GM11168 (cell line): ENCODE results near the gene CHCHD10.

Source experiments
- in situ Hi-C: fragments of 300-500 bp; cut with MboI; formaldehyde crosslinking; loops from one replicate; pipeline ENCODE4 v1.12.0; 2022; ENCODE audit warnings: low sequenced_read_pairs; ENCODE audit not compliant: unreplicated experiment

The CHCHD10 gene

DNA sequence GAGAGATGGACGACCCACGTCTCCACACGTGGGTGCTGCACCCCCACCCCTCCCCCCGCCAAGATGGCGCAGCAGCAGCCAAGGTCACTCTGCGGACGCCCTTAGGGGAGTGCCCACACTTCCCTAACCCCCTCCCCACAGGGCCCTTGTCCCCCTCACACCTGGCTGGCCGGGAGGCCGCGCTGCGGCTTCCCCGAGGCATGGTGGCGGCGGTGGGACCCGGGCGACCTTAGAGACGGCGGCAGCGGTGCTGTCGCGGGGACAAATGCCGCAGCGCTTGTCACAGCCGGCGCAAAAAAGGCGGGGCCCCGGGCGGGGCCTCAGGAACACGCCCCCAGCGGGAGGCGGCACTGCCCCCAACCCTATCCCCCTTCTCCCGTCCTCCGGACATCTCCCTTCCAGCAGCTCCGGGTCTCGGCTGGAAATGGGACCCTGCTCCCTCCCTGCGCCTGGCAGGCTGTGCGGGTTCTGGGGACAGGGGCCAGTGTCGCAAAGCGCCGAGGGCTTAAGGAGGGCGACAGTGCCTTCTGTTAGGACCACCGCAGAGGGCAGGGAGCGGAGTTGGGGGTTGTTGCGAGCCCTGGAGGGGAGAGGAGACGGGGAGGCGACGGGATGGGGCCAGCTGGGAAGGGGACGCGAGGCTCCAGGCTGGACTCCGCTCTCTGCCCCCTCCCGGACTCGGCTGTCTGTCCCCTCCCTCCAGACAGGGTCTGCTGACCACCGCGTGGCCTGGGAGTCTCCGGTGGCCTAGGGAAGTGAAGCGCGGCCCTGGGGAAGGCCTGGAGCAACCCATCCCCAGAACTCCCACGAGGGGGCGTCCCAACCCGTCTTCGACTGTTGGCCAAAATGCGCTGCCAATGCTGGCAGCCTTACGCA, at the start of gene CHCHD10:
CHCHD10 (minus strand) TSS at position 300 of the 876 bp plus-strand sequence; CDS start at position 202, 98 bp downstream.
- in situ Hi-C loops, result no loop called here

DNA sequence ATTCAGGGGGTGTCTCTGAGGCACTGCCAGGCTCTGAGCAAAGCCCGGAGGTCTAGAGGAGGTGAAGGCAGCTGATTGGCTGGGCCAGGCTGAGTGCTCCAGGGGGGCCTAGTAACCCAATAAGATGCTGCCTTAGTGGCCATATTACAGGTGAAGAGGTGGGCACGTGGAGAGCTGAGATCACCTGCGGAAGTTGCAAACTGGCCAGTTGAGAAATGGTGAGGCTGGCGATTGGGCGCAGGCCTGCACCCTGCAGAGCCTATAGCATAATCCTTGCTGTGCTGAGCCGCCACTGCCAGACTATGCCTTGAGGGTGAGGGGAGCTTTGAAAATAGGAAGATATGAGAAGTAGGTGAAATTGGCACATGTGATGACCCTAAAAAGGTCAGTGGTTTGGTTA, 49.4 kb upstream of the CHCHD10 start:
- in situ Hi-C loops, result no loop called here

DNA sequence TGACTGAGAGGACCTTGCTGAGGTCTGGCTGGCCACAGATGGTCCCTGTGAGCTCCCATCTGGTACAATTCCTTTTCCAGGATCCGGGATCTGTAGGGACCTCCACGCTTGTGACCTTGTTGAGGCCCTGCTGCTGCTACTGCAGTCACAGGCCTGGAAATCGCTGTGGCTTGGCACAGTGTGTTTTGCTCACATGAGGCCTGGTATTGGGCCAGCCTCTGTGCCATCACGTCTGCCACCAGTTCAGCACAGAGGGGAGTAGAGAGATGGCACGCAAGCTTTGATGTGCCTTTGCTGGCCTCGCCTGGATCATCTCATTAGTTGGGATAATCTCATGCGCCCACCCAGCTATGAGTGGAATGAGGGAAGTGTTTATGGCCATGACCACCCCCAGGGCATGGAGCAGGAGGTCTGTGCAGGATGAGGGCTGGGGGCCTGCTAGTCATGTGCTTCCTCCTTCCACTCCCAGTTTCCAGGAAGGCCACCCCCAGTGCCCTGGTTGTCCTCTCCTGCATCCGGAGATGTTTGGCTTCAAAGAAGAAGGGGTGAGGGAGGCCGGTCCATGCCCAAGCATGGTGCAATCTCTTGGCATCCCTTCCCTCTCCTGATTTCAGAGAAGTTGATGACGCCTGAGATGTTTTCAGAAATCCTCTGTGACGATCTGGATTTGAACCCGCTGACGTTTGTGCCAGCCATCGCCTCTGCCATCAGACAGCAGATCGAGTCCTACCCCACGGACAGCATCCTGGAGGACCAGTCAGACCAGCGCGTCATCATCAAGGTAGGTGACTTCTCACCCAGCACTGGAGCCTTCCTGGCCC, 48.6 kb upstream of the CHCHD10 start:
- in situ Hi-C loops, result no loop called here

- in situ Hi-C loops, result no loop called here
Observed at GRCh38 chr22:23815541-23816155, 47.9 kb upstream of the CHCHD10 start.

GRCh38 chr22:23812378-23812777, 44.6 kb upstream of the CHCHD10 start:
- in situ Hi-C loops, result no loop called here

DNA sequence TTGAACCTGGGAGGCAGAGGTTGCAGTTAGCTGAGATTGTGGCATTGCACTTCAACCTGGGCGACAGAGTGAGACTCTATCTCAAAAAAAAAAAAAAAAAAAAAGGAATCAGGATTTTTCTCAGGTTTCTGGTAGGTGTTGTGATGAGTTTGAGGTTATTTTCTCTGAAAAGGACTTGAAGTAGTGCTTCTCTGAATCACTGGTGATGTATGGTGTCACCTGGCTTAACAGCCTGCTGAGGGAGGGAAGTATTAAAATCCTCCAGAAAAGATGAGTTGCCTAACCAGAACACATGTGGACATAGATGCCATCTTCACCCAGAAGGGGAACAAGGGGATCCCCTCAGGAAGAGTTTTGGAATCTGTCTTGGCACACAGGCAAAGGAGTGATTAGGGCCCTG, 39.1 kb upstream of the CHCHD10 start:
- in situ Hi-C loops, result no loop called here

- in situ Hi-C loops, result no loop called here
Observed at GRCh38 chr22:23804781-23805291, 37.1 kb upstream of the CHCHD10 start.

DNA sequence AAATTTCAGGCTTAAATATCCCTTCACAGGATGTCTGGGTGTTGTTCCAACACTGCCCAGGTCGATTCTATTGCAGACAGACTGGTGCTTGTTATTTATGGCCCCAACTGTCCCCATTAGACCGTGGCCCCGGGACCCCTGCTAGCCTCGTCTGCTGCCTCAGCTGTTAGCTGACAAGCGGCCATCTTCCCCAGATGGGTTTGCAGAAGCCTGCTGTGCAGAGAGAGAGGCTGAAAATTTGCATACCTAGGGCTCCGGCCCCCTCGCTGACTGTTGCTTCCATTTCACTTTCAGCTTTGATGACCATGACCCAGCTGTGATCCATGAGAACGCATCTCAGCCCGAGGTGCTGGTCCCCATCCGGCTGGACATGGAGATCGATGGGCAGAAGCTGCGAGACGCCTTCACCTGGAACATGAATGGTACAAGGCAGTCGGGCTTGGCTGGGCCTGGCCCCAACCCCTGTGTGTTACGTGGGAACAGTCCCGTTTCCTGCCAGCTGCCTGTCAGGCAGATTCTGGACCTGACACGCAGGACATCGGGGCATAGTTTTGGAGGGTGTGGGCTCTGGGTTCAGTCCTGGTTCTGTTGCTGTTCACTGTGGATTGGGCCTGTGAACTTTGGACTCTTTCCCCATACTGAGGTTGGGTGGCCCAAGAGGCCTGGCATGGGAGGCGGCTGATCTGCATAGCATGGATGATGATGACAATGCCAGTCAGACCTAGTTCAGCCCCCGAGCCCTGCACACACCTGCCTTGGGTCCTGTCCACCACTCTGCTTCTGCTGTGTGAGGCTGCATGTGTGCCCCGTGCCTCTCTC, 35.4 kb upstream of the CHCHD10 start:
- in situ Hi-C loops, result no loop called here

DNA sequence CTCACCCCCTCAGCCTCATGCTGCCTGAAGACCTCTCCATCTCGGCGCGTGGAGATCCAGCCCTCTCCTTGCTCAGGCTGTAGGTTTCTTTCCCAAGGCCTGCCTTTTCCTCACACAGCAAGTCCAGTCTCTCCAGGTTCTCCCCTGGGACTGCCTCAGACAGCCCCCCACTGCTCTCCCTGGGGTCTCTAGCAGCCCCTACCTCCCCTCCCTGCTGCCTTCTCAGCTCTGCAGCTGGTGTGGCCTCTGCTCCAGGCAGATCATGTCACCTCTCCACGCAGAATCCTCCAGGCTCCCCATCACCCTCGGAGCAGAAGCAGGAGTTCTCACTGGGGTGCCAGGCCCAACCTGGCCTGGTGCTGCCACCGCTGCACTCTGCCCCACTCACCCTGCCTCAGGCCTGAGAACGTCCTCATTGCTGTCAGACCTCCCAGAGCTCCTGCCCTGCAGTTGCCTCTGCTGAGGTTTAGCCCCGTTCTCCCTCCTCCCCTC, 34.2 kb upstream of the CHCHD10 start:
- in situ Hi-C loops, result no loop called here

DNA sequence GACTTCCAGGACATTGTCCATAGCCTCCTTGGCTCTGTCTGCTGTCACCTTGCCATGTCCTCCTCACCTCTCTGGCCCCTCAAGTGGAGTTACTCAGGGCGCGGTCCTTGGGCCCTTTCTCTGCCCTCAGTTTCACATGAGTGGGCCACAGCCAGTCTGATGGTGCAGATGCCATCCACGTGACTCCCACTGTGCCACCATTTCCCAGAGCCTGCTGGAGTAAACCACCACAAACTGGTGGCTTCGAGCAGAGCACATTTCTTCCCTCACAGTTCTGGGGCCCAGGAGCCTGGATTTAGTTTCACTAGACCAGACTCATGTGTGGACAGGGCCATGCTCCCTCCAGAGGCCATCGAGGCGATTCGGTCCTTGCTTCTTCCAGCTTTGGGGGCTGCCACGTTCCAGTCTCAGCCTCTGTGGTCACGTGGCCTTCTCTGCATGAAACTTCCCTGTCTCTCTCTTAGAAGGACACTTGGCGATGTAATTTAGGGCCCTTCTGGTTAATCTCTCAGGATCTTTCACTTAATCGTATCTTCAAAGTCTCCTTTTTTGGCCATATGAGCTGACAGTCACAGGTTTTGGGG, 33.6 kb upstream of the CHCHD10 start:
- in situ Hi-C loops, result no loop called here

- in situ Hi-C loops, result no loop called here
Observed at GRCh38 chr22:23800297-23801237, 32.8 kb upstream of the CHCHD10 start.

DNA sequence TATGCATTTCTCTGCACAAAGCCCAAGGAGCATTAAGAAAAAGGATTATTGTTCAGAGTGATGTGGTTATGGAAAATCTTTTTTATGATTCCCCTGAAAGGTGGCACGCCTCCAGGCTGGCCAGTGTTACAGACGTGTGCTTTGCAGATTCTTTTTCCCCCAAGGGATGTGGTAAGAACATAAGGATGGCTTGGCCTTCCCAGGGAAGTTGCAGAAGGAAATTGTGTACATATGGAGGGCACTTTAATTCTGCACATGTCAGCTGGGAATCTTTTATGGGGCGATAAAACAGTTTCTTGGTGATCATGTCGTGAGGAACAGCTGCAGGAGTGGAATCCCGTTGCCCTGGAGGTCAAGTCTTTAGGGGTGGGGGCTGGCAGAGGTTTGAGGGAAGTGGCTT, 28.7 kb upstream of the CHCHD10 start:
- in situ Hi-C loops, result no loop called here

DNA sequence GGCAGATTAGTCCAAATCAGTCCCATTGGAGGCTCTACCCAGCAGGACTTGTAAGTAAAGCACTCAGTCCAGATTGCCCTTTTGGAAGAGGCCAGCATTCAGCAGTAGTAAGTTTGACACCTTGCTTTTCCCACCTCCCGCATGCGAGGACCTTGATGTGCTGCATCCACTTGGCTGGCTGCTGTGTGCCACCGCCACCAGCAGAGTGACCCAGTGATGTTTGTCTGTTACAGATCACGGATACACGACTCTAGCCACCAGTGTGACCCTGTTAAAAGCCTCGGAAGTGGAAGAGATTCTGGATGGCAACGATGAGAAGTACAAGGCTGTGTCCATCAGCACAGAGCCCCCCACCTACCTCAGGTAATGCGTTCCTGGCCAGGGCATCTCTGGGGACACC, 25.6 kb upstream of the CHCHD10 start:
- in situ Hi-C loops, result no loop called here

DNA sequence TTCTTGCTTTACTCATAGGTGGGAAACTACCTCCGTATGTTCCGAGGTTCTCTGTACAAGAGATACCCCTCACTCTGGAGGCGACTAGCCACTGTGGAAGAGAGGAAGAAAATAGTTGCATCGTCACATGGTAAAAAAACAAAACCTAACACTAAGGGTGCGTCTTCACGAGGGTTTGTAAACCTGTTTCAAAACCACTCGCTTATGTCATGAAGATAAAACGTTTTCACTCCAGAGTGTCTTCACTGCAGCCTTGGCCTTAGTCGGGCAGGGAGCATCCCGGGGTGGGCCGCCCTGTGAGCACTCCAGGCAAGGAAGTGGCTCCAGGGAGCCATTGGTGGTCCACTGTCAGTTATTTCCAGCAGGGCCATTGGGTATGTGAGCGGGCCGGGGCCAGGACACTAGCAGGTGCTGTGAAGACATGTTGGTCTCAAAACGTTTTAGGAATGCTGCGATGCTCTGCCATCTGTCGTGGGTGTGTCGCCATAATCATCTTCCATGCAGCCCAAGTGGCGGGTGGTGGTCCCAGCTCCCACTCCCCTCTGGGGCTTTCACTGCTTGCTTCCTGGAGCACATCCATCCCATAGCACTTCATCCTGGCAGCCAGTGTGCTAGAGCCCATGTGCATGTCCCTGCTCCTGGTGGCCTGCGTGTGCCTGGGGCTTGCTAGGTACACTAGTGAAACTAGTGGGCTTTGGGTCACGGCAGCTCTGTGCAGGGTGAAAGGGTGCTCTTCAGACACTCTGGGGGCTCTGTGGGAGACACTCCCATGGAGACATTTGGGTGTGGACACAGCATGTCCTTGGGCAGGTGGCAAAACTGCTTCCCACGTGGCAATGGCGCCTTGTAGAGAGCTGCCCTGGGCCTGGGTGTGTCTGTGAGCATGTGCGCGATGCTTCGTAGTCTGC, 24.2 kb upstream of the CHCHD10 start:
- in situ Hi-C loops, result no loop called here

- in situ Hi-C loops, result no loop called here
Observed at GRCh38 chr22:23790819-23791737, 23.3 kb upstream of the CHCHD10 start.

- in situ Hi-C loops, result no loop called here
Observed at GRCh38 chr22:23789638-23790037, 21.9 kb upstream of the CHCHD10 start.
